GM18520 (cell line): Measurements from ENCODE around the gene PRKAB1.

Experiments
- ATAC-seq: cut with Tn5 transposase; IDR thresholded peaks from one replicate; pipeline ENCODE4 v1.9.1; 2021; ENCODE audit not compliant: unreplicated experiment

Gene PRKAB1

DNA sequence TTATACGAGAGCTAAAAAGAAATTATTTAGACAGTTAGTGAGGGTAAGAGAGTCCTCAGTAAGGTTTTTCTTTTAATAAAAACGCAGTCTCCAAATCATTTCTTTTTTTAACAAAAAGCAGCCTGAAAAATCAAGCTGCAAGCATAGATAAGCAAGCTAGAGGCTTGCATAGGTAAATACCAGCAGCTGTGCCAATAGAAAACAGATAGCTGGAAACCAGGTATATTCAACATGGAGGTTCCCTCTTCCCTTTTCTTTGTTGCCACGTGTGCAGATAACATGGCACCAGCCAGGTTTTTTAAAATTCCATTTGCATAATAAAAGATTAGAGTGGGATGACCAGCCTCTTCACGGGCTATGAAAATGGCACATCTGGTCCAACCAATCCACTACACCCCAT is 6.1 kb upstream of the PRKAB1 start:
- ATAC-seq, result no peak

DNA sequence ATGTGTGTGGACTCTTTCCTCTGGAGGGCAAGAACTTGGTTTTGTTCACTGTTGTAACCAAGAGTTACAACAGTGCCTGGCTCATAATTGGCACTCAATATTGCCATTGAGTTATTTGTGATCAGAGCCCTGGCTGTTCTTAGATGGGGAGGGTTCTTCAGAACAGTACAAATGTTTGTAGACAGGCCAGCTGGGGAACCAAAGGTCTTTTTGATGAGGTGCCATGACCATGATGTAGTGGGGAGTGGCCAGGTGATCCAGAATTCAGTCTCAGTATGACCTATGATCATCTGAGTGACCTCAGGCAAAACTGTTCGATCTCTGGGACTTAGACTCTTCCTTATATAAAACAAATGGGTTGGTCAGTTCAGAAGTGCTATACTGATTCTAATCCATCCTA is 3.3 kb upstream of the PRKAB1 start:
- no peak for ATAC-seq

DNA sequence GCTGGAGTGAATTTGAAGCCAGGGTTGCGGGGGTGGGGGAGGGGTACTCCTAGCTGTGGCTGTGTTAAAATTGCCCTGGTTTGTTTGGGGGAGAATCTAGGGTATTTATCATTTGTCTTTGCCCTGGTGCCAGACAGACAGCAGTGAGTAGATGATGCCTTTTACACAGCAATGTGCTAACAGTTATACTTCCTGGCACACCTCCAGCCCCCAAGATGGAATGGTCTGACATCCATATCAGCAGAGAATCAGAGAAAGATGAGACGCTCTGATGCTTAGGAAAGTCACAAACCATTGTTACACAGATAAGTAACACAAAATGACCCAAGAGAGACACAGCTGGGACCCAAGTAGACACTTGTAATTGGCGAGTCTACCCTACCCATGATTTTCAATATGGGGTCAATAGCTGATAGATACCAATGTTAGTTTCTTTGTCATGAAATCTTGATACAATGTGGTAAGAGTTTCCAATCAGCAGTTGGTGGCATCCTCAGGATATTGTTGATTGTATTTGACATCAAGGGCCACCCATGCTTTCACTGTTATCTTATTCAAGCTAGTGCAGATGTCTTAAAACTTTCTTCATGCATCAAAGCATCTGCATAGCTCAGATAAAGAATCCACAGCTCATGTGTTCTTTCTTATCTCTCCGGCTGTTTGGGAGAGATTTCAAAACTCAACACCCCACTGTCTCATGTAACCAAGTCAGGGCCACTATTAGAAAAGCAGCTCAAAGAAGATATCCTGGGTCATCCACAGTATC is 2.6 kb upstream of the PRKAB1 start:
- ATAC-seq, result no peak

DNA sequence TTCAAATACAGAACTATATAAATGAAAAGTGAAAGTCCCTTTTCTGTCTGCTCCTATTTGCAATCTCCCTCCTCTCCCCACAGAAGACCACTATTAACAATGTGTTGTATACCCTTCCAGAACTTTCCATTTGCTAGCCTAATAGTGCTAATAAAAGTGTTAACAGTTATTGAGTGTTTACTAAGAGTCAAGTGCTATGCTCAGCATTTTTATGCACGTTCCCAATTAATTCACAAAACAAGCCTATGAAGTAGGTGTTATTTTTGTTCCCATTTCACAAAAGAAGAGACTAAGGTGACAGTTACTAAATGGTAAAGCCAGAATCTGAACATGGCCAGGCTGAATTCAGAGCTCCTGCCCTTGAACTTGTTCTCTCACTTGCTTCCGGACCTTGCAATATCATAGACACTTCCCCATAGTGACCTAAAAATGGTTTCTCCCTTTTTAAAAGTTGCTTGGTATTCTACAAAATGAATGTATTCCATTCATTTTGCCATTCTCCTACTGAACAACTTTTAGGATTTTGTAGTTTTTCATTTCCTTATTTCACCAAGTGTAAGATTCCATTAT is 1.6 kb upstream of the PRKAB1 start:
- no peak for ATAC-seq

DNA sequence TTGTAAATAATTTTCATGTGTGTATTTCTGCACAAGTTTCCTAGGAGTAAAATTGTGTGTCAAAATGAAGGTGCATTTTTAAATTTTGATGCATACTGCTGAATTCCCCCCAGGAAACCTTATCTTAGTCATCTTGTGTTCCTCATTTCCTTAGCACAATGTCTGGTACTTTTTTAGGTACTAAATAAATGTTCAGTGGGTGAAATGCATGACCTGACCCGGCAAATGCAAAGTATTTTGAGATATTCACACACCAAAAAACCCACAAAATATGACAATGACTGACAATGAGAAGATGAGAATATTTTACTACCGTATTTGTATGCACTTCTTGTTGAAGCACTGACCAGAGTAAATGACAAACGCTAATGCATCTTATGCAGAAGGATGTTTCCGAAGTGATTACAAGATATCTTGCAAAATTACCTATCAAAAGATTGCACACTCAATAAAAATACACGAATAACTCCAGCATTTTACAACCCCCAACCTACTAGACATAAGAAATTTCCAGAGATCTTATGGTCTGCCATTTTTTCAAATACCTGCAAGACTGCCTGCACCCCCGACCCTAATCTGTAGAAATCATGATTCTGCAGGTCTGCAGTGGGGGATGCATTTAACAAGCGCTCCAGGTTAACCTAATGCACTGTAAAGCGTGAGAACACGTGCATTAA is 895 bp upstream of the PRKAB1 start:
- ATAC-seq, result peak; percentile 29

DNA sequence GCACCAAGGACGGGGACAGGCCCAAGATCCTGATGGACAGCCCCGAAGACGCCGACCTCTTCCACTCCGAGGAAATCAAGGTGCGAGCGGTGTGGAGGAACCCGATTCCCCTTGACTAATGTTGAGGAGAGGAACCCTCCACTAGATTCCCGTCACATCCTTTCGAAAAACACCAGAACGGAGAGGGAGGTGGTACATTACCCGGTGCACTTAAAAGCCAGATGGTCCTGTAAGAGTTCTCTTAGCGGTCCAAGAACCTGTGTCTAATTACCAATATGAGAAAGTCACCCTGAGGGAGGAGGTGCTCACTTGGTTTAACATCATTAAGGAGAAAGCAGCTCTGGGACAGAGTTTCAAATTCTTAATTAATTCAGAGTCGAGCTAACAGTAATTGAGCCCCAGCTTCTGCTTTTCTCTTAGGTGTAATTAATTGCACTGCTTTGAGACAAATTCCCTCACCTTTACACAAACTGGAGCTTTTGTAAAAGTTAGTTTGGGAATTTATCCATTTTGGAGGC is 450 bp downstream of the PRKAB1 start:
- no peak for ATAC-seq

DNA sequence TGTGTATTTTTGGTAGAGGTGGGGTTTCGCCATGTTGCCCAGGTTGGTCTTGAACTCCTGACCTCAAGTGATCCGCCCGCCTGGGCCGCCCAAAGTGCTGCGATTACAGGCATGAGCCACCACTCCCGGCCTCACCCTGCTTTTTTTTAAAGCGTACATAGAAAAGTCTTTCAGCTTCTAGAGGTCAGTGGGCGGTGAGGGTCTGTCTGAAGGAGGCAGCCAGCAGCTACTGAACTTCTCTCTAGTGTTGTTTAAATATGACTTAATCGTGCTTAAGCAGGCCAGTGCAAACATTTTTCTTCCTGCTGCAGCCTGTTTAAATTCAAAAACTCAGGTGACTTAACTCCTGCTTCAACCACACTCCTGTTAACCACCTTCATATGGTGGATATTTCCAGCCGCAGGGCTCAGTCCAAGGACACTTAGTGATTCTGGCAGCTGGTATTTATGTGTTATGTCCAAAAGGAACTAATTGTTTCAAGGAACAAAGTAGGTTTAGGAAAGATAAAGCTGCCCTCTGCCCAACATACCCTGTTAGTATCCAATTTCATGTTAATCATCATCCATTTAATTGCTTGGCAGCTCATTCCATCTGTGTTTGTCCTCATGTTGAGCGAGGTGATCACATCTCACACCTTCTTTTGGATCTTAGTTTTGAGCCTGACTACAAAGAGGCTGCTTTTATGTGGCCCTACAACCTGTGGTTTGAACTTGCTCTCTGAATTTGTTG is 2.0 kb downstream of the PRKAB1 start:
- no peak for ATAC-seq

DNA sequence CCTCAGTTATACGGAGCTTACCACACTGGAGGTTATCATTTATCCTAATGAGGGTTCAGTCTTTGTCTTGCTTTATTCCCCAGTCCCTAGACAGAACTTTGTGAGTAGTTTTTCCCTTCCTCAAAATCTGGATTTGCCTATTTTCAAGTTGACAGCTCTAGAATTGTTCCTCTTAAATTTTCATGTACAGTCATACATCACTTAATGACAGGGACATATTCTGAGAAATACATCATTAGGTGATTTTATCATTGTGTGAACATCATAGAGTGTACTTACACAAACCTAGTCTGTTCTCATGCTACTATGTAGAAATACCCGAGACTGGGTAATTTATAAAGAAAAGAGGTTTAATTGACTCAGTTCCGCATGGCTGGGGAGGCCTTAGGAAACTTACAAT is 3.1 kb downstream of the PRKAB1 start:
- no peak for ATAC-seq

DNA sequence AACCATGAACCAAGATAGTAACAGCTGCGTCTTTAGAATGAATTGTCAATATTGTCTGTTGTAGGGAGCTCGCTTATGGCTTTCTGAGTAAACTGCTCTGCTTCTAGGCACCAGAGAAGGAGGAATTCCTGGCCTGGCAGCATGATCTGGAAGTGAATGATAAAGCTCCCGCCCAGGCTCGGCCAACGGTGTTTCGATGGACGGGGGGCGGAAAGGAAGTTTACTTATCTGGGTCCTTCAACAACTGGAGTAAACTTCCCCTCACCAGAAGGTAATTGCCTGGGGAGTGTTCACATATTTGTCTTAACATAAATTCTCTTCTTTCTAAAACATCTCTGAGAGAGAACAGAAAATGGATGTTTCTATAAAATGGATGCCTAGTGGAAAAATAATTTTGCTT is 4.3 kb downstream of the PRKAB1 start:
- no peak for ATAC-seq

DNA sequence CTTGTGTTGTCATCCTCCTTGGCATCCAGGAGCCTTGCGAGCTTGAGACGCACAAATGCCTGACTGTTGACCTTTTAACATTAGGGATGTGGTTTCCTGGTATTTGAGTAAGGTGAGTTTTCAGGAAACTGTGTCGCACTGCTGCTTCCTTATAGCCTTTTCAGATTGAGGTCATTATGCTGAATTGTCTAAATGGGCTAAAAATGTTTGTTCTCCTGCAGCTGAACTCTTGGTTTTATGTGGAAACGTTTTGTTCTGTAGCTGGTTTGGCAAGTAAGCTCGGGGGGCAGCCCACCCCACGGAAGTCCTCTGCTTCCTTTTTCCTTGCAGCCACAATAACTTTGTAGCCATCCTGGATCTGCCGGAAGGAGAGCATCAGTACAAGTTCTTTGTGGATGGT is 5.7 kb downstream of the PRKAB1 start:
- ATAC-seq, result no peak

DNA sequence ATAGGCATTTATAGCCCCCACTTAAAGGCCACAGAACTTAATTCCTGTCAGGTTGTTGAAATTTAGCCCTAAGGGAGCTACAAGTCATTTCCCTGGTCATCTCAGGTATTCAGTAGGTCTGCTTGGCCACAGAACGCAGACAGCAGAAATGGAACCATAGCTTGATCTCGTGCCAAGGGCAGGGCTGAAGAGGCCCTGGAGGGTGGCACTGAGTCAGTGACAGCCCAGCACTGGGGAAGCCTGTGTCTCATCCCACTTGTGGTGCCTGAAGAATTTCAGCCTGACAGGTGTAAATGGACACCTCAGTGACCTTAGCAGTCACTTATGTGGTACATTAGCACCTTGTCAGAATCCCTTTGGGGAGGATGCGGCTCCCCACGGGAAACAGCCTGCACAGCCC is 6.6 kb downstream of the PRKAB1 start:
- ATAC-seq, result no peak

DNA sequence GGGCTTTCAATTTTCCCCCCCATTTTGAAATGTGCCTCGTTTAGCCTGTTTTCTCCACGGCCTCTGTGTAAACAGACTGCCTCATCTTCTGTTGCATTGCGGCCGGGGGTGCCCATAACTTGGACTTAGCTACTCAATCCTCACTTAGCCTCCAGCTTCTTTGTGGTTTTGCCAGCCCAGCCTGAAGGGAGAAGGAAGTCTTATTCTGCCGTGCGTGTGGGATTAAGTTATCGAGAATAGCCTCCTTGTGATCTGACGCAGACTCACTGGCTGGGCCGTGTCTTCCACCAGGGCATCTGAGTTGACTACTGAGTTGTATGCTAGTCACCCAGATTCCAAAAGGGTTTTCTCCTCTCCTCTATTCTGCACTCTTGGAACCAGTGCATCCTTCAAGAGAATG is 8.1 kb downstream of the PRKAB1 start:
- ATAC-seq, result no peak

DNA sequence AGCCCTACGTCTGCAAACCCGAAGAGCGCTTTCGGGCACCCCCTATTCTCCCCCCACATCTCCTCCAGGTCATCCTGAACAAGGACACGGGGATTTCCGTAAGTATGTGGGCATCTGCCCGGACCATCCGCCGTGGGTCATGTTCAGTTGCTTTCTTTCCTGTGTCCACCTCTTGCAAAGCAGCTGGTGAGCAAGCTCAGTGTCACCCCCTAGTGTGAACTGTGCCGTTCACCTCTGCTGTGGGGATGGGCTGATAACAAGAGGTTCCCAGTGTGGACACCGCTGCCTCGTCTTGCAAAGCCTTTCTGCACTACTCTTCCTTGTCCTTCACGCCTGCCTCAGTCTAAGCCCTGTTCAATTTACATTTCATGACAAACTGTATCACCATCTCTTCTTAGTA is 8.6 kb downstream of the PRKAB1 start:
- ATAC-seq, result no peak

DNA sequence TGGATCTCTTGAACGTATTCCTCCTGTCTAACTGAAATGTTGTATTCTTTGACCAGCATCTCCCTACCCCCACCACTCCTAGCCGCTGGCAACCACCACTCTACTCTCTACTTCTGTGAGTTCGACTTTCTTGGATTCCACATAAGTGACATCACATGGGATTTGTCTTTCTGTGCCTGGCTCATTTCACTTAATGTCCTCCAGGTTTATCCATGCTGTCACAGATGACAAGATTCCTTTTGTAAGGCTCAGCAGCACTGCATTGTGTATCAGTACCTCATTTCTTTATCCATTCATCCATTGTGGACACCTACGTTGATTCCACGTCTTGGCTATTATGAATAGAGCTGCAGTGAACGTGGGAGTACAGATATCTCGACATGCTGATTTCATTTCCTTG is 10.5 kb downstream of the PRKAB1 start:
- no peak for ATAC-seq

DNA sequence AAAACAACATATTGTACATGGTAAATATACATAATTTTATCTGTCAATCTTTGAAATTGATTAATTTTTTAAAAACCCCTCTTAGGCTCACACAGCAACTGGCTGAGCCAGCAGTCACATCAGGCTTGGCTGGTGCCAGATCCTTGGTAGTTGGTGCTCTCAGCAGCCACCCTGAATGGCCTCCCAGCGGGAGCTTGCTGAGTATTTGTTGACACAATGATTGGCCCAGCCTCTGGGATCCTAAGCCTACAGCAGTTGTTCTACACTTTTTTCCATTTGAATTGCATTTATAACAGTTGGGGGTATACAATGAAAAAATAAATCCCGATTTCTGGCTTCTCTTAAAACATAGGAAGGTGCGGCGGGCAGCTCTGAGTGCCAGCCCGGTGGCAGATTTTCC is 11.1 kb downstream of the PRKAB1 start:
- no peak for ATAC-seq

DNA sequence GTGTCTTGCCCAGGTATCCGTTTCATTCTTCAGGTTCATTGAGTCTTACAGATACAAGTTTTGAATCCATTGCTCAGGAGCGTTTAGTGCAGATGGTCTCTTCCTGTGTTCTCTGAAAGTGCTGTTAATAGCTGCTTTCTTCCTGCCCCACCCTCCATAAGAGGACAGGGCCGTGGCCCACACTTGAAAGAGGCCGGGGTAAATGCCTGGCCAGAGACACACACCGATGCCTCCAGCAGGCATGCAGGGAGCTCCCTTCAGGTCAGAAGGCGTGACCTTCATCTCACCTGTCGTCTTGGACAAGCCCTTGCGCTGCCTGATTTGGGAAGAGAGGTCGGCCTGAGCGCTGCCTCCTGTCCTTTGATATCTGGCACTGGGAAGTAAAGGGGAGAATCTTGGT is 11.6 kb downstream of the PRKAB1 start:
- no peak for ATAC-seq

DNA sequence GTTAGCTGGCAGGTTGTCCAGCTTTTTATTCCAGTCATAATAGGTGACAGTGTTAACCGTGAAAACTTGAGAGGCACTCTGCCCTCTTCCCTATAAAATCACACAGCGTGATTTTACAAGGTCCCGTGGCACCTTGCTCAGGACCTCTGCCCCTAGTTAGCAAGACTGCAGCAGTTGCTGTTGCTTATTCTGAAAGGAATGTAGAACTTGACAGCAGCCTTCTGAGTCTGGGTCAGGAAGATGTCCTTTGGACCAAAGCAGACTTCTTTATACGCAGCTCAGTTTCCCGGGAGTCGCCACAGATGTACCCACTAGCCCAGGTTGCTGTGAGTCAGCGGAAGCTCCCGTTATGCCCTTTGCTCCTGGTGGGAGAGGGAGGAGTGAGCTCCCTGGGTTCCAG is 13.2 kb downstream of the PRKAB1 start:
- no peak for ATAC-seq

DNA sequence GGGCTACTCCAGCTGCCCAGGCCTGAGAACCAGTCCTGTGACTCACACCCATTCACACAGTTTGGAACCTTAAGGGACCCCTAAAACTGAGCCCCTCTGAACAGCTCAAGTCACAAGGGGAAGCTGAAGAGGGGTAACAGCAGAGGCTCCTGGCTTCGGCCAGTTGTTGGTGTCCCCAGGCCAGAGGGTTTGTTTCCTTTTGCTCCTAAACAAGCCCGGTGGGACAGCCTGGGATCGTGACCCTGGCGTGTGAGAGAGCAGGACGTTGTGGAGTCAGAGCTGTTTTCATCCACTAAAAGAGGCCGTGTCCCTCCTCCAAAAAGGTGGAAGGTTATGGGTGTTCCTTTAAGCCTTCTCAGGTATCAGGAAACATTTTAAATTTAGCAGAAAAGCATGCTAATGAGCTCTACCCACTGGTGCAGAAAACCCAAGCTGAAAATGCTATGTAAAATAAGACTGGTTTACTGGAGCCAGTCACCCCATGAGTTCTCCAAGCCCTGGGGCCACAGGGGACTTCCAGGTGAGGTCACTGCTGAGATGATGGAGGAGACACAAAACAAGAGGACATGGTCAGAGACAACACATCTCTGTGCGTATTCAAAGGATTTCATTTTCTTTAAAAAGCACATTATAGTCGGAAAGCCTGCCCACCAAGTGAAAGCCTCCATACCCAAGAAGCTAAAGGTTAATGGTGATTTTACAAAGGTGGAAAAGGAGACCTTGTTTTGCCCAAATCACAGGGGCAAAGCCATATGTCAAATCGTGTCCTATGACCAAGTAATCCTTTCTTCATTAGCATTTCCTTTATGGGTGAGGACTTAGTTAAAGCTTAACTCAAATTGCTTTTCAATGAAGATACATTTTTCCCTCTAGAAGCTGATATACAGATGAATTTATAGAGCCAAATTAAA is 14.1 kb downstream of the PRKAB1 start:
- ATAC-seq, result peak; percentile 44

DNA sequence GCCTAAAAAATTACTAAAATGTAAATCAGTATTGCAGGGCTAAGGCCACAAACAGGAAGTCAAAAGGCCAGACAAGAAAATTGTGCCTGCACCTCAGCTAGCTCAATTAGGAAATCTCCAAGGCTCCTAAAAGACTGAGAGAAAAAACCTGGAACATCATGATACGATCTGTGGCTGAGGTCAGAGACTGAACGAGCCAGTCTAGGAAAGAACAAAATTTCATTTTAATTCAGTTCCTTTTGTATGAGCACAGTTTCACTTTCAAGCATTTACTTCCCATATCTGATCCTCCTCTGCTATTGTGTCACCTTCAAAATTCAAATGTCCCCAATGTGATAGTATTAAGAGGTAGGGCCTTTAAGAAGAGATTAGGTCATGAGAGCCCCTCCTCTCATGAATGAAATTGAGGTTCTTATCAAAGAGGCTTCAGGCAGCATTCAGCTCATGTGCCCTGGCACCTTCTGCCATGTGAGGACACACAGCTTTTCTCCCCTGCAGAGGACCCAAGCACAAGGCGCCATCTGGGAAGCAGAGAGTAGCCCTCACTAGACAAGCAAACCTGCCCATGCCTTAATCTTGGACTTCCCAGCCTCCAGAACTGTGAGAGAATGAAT is 14.8 kb downstream of the PRKAB1 start:
- no peak for ATAC-seq

DNA sequence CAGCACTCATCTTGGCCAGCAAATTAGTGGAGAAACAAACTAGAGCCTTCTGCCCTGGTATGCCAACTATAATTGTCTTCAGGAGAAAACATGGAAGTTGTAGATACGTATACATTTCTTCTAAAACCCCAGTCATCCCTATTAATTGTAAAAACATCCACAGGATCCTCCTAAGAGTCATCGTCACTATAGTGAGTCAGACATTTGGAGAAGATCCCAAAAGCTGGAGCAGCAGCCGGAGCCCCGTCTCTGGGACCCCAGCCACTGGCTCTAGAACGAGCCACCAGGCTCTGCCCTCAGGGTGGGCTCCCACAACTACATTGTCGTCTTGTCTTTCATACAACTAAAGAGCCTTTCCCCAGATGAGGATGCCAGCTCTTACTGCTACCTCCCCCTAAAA is 15.5 kb downstream of the PRKAB1 start:
- no peak for ATAC-seq
